ENCODE results near the gene PSME4.

- TF ChIP-seq GATA2 (IDR thresholded peaks at IDR 0.05; ENCODE audit: low read depth, low read length) (no peak), GATA3 (IDR thresholded peaks at IDR 0.05; ENCODE audit: low read depth, low read length) (no peak)
Measured at GRCh38 chr2:53856272-53856671, 114.5 kb downstream of the PSME4 start.
